Neural cell (in vitro differentiated cells): ENCODE data around the gene PIP5K1B. TPM values are rescaled to one million over a fixed set of nuclear protein-coding genes. Genes with fewer than 3 reads are reported as not detected.

ENCODE experiments used
- H2AFZ ChIP-seq: fragments of 200-600, 300-800 bp; sonication (generic), shearing (Covaris generic); 2 replicates; pipeline ENCODE4 v1.6.0; 2014; ENCODE audit warnings: low read depth, mild to moderate bottlenecking, antibody characterized with exemption, low read length, moderate library complexity
- H3F3A ChIP-seq: fragments of 200-600 bp; shearing (Covaris generic); 2 replicates; pipeline ENCODE4 v1.6.1; 2016; ENCODE audit warnings: mild to moderate bottlenecking, moderate library complexity, mixed read lengths, antibody characterized with exemption, low read length; ENCODE audit not compliant: insufficient read depth, poor library complexity, severe bottlenecking
- H3K27ac ChIP-seq: fragments of 200-600, 300-800 bp; sonication (generic), shearing (Covaris generic); 2 replicates; pipeline ENCODE4 v1.5.1; 2014; ENCODE audit warnings: mild to moderate bottlenecking, low read length, moderate library complexity
- H3K27me3 ChIP-seq: fragments of 300-800, 200-600 bp; sonication (generic), shearing (Covaris generic); 2 replicates; pipeline ENCODE4 v1.6.0; 2014; ENCODE audit warnings: mild to moderate bottlenecking, low read depth, low read length, moderate library complexity; ENCODE audit not compliant: insufficient read depth
- H3K36me3 ChIP-seq: fragments of 300-800, 200-600 bp; sonication (generic), shearing (Covaris generic); 2 replicates; pipeline ENCODE4 v1.5.1; 2014; ENCODE audit warnings: mild to moderate bottlenecking, antibody characterized with exemption, low read length, moderate library complexity; ENCODE audit not compliant: insufficient read depth
- H3K4me2 ChIP-seq: fragments of 300-800, 200-600 bp; sonication (generic), shearing (Covaris generic); 2 replicates; pipeline ENCODE4 v1.6.0; 2014; ENCODE audit warnings: mild to moderate bottlenecking, low read length
- H3K4me3 ChIP-seq: fragments of 300-800, 200-600 bp; sonication (generic), shearing (Covaris generic); 2 replicates; pipeline ENCODE4 v1.5.1; 2014; ENCODE audit warnings: mild to moderate bottlenecking, low read length, moderate library complexity
- H3K79me2 ChIP-seq: fragments of 200-600 bp; shearing (Covaris generic); replicated peaks from 2 replicates; pipeline ENCODE4 v1.6.0; 2014; ENCODE audit warnings: mild to moderate bottlenecking, low read length, moderate library complexity; ENCODE audit not compliant: insufficient read depth
- H3K9ac ChIP-seq: fragments of 300-800, 200-600 bp; sonication (generic), shearing (Covaris generic); 2 replicates; pipeline ENCODE4 v1.6.1; 2016; ENCODE audit warnings: mild to moderate bottlenecking, low read length, mixed read lengths
- H3K9me2 ChIP-seq: fragments of 200-600 bp; shearing (Covaris generic); 2 replicates; pipeline ENCODE4 v1.6.1; 2016; ENCODE audit warnings: mild to moderate bottlenecking, low read length, mixed read lengths; ENCODE audit not compliant: insufficient read depth
- H3K9me3 ChIP-seq: fragments of 200-600, 300-800 bp; sonication (generic), shearing (Covaris generic); 2 replicates; pipeline ENCODE4 v1.6.1; 2016; ENCODE audit warnings: mild to moderate bottlenecking, mixed run types, low read length, moderate library complexity, mixed read lengths
- H4K20me1 ChIP-seq: fragments of 200-600 bp; shearing (Covaris generic); 2 replicates; pipeline ENCODE4 v1.6.1; 2016; ENCODE audit warnings: mild to moderate bottlenecking, mixed run types; ENCODE audit not compliant: insufficient read depth
- CTCF ChIP-seq: fragments of 450-650 bp; IDR thresholded peaks from 2 replicates; pipeline ENCODE4 v1.5.1; 2014; ENCODE audit warnings: antibody characterized with exemption, mild to moderate bottlenecking, moderate library complexity; ENCODE audit not compliant: poor library complexity, severe bottlenecking
- EP300 ChIP-seq: fragments of 450-650 bp; conservative IDR thresholded peaks from 2 replicates; pipeline ENCODE4 v1.6.1; 2014; ENCODE audit warnings: antibody characterized with exemption, mild to moderate bottlenecking, moderate library complexity; ENCODE audit not compliant: poor library complexity, severe bottlenecking
- EZH2 ChIP-seq: fragments of 200-600, 300-800 bp; shearing (Covaris generic), sonication (generic); IDR thresholded peaks from 2 replicates; pipeline ENCODE4 v1.6.1; 2014; ENCODE audit warnings: antibody characterized with exemption, low read length, borderline replicate concordance, mild to moderate bottlenecking; ENCODE audit not compliant: insufficient read depth, poor library complexity, severe bottlenecking
- MXI1 ChIP-seq: fragments of 450-650 bp; conservative IDR thresholded peaks from 2 replicates; pipeline ENCODE4 v1.6.1; 2014; ENCODE audit warnings: antibody characterized with exemption, mild to moderate bottlenecking; ENCODE audit not compliant: poor library complexity, severe bottlenecking
- POLR2AphosphoS5 ChIP-seq: IDR thresholded peaks from 2 replicates; pipeline ENCODE4 v1.6.1; 2012
- RAD21 ChIP-seq: fragments of 450-650 bp; conservative IDR thresholded peaks from 2 replicates; pipeline ENCODE4 v1.6.1; 2014; ENCODE audit warnings: antibody characterized with exemption, mild to moderate bottlenecking, moderate library complexity
- REST ChIP-seq: IDR thresholded peaks from 2 replicates; pipeline ENCODE4 v1.6.1; 2012; ENCODE audit warnings: borderline replicate concordance
- SMC3 ChIP-seq: fragments of 450-650 bp; conservative IDR thresholded peaks from 2 replicates; pipeline ENCODE4 v1.6.1; 2014; ENCODE audit warnings: antibody characterized with exemption, mild to moderate bottlenecking, moderate library complexity; ENCODE audit not compliant: poor library complexity
- TAF1 ChIP-seq: IDR thresholded peaks from 2 replicates; pipeline ENCODE4 v1.6.1; 2012; ENCODE audit warnings: low read depth
- polyA plus RNA-seq: library from polyadenylated mRNA; depleted of rRNA; stranded (reverse); fragments of >200 nt; gene quantifications from 2 replicates; pipeline ENCODE4 v1.2.3, GENCODE V29; 2014

The PIP5K1B gene
- polyA plus RNA-seq, 1 donor from 2014 or later, result 1.5 TPM

GRCh38 chr9:68817079-68817875, 112.2 kb downstream of the PIP5K1B start:
- Histone ChIP-seq H3K4me2 (no peak overlapping the region), H3K27ac (no peak overlapping the region), H3K79me2 (no peaks in the 10 kb centered on the region), H3K36me3 (no peaks in the 10 kb centered on the region), H3K9ac (no peak overlapping the region), H3K9me2 (no peaks in the 10 kb centered on the region), H3K4me3 (no peak overlapping the region), H3K27me3 (no peaks in the 10 kb centered on the region), H2AFZ (no peak overlapping the region), H4K20me1 (no peaks in the 10 kb centered on the region), H3K9me3 (no peaks in the 10 kb centered on the region), H3F3A (no peaks in the 10 kb centered on the region)
- TF ChIP-seq TAF1 (no peak), POLR2AphosphoS5 (no peak), REST (no peak), RAD21 (no peak), MXI1 (no peak), EZH2 (no peak), EP300 (no peak), CTCF (no peak), SMC3 (no peak)

GRCh38 chr9:68819065-68819464, 114.0 kb downstream of the PIP5K1B start:
- Histone ChIP-seq H3F3A (no peaks in the 10 kb centered on the region), H3K4me3 (no peak overlapping the region), H3K4me2 (no peak overlapping the region), H3K27me3 (no peaks in the 10 kb centered on the region), H3K79me2 (no peaks in the 10 kb centered on the region), H3K9me2 (no peaks in the 10 kb centered on the region), H3K27ac (no peak overlapping the region), H3K36me3 (no peaks in the 10 kb centered on the region), H4K20me1 (no peaks in the 10 kb centered on the region), H3K9ac (no peak overlapping the region), H3K9me3 (no peaks in the 10 kb centered on the region), H2AFZ (no peak overlapping the region)
- TF ChIP-seq POLR2AphosphoS5 (no peak), MXI1 (no peak), EZH2 (no peak), RAD21 (no peak), TAF1 (no peak), SMC3 (no peak), CTCF (no peak), REST (no peak), EP300 (no peak)
